ENCODE data around the gene INPP4B. TPM values are rescaled to one million over a fixed set of nuclear protein-coding genes. Genes with fewer than 3 reads are reported as not detected.

INPP4B gene
- total and polyA plus RNA-seq, 2 of the 4 experiments (the other 2 are of a cell fraction) = 1.8 to 14.0 TPM

DNA sequence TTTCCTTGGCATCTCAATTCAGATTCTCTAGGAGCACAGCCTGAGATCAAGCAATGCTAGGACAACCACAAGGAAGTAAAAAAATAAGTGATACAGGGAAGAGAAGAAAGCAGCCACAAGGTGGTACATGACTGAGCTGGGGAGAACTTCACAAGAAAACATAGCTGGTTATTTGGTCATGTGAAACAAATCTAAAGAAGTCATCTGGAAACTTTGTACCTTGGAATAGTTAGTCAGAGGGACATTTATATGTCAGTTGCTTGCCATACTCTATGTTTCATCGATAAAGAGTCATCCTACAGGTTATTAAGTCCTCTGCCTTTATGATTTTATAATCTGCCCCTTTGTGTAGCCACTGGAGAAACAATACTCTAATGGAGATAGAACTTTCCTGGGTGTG is 634.7 kb downstream of the INPP4B start:
- no CpG with 5 or more reads among the region's 1 CpG for WGBS, 2 experiments (ENCODE audit: extremely low coverage in 2 of 2, insufficient read length in 1 of 2)
- ChIA-PET CTCF (interaction anchor here (1.2 kb wide), 1 partner anchor 10 kb away, joined by 3 read pairs; no protein-coding TSS in a partner anchor), POLR2A (ENCODE audit: unreplicated experiment) (no interaction called here)
- Histone ChIP-seq H2BK15ac (ENCODE audit: low read depth, low read length) (no peak overlapping the region), H2AK5ac (ENCODE audit: low read depth, low read length) (no peak overlapping the region), H2BK120ac (ENCODE audit: low read depth, low read length) (no peak overlapping the region), H3K56ac (ENCODE audit: extremely low read depth, insufficient read depth, low read length) (no peak overlapping the region), H3K27ac (ENCODE audit: insufficient read depth, low read length) (no peak overlapping the region), H4K20me1 (ENCODE audit: insufficient read depth, low read length) (no peaks in the 10 kb centered on the region), H3K4me1 (ENCODE audit: control insufficient read depth, insufficient read depth, low read length) (no peaks in the 10 kb centered on the region), H4K8ac (ENCODE audit: low read depth in 2 of 2, low read length in 2 of 2) (no peak overlapping the region), H2BK5ac (ENCODE audit: low read depth, low read length, poor library complexity, severe bottlenecking) (no peak overlapping the region), H4K91ac (ENCODE audit: insufficient read depth, low read depth, low read length) (no peak overlapping the region), H3K18ac (ENCODE audit: low read depth, low read length) (no peak overlapping the region), H3K4me3 (ENCODE audit: insufficient read depth, low read depth, low read length) (no peak overlapping the region), H2AK9ac (replicated peaks; ENCODE audit: low read depth, low read length, poor library complexity) (no peak overlapping the region), H3K23ac (ENCODE audit: low read depth, low read length) (no peak overlapping the region), H3K9ac (ENCODE audit: low read depth, low read length) (no peak overlapping the region), H2BK20ac (ENCODE audit: low read depth, low read length) (no peak overlapping the region), H3K4ac (ENCODE audit: low read depth, low read length) (no peak overlapping the region), H3K14ac (replicated peaks; ENCODE audit: low read depth, low read length) (no peak overlapping the region), H3K36me3 (ENCODE audit: control insufficient read depth, insufficient read depth, low read length) (no peaks in the 10 kb centered on the region), H3K79me1 (ENCODE audit: low read depth in 1 of 2, low read length in 2 of 2) (no peaks in the 10 kb centered on the region), H3K9me1 (ENCODE audit: insufficient read depth, low read length) (no peaks in the 10 kb centered on the region), H3K9me3 (ENCODE audit: control insufficient read depth, insufficient read depth, low read length) (no peaks in the 10 kb centered on the region), H3K4me2 (ENCODE audit: low read depth, low read length) (no peak overlapping the region), H2AFZ (replicated peaks; ENCODE audit: low read length, poor library complexity) (no peak overlapping the region), H3K27me3 (ENCODE audit: control insufficient read depth, insufficient read depth, low read length) (no peaks in the 10 kb centered on the region), H4K5ac (ENCODE audit: low read depth, low read length) (no peak overlapping the region)
- DNase-seq (no peak), ATAC-seq (ENCODE audit: low read depth) (no peak)
- in situ Hi-C loops (cut with MboI; ENCODE audit: low sequenced_read_pairs) (no loop called here), intact Hi-C loops (cut with micrococcal nuclease) (no loop called here), dilution Hi-C loops (cut with HindIII; ENCODE audit: low sequenced_read_pairs, unreplicated experiment) (no loop called here)
- no TSS peak for BruUV-seq (replicated peaks)
- TF ChIP-seq BHLHE40 (IDR thresholded peaks at IDR 0.05; ENCODE audit: low read depth, low read length) = no peak
- TF ChIP-seq MAZ (IDR thresholded peaks at IDR 0.05; ENCODE audit: borderline replicate concordance, low read depth, low read length) = no peak
- TF ChIP-seq NFE2L2 (IDR thresholded peaks at IDR 0.05; ENCODE audit: low read depth, low read length) = no peak
- TF ChIP-seq SMC3 (IDR thresholded peaks at IDR 0.05; ENCODE audit: low read depth, low read length) = no peak
